ENCODE measurements around the gene HDAC9.

GRCh38 chr7:18555968-18556367 is 60.4 kb downstream of the HDAC9 start:
- TF ChIP-seq, protein P1, sequence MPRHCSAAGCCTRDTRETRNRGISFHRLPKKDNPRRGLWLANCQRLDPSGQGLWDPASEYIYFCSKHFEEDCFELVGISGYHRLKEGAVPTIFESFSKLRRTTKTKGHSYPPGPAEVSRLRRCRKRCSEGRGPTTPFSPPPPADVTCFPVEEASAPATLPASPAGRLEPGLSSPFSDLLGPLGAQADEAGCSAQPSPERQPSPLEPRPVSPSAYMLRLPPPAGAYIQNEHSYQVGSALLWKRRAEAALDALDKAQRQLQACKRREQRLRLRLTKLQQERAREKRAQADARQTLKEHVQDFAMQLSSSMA (CRISPR knock-in tag; IDR thresholded peaks at IDR 0.05): no peak
- TF ChIP-seq ATF6 (CRISPR knock-in tag; conservative IDR thresholded peaks at IDR 0.05) (no peak), KDM1A (CRISPR knock-in tag; IDR thresholded peaks at IDR 0.05) (no peak)
